Measurements from ENCODE around the gene CCDC39.

The CCDC39 gene

GRCh38 chr3:180679178-180680096, at the start of gene CCDC39:
TSS of gene CCDC39 (minus strand) at chr3:180679489. CDS start at chr3:180679380, 109 bp downstream.
- peak; percentile 59 for DNase-seq

- no peak for DNase-seq
Observed at GRCh38 chr3:180720012-180720411, 40.7 kb upstream of the CCDC39 start.

- DNase-seq, result no peak
Observed at GRCh38 chr3:180707896-180708295, 28.6 kb upstream of the CCDC39 start.

- no peak for DNase-seq
Observed at GRCh38 chr3:180705619-180706018, 26.3 kb upstream of the CCDC39 start.

- no peak for DNase-seq
Observed at GRCh38 chr3:180704532-180704931, 25.2 kb upstream of the CCDC39 start.

GRCh38 chr3:180700941-180701340, 21.7 kb upstream of the CCDC39 start:
- peak; percentile 37 for DNase-seq

GRCh38 chr3:180698760-180699270, 19.5 kb upstream of the CCDC39 start:
- DNase-seq, result no peak

GRCh38 chr3:180694321-180694720, 15.0 kb upstream of the CCDC39 start:
- no peak for DNase-seq

GRCh38 chr3:180693656-180694055, 14.4 kb upstream of the CCDC39 start:
- no peak for DNase-seq

- peak; percentile 7 for DNase-seq
Observed at GRCh38 chr3:180690061-180690460, 10.8 kb upstream of the CCDC39 start.

- DNase-seq, result no peak
Observed at GRCh38 chr3:180684807-180685206, 5.5 kb upstream of the CCDC39 start.

GRCh38 chr3:180683816-180684215, 4.5 kb upstream of the CCDC39 start:
- no peak for DNase-seq

- DNase-seq, result peak; percentile 42
Observed at GRCh38 chr3:180680097-180680430, 775 bp upstream of the CCDC39 start.

- no peak for DNase-seq
Observed at GRCh38 chr3:180678231-180678630, 1.1 kb downstream of the CCDC39 start.

- DNase-seq, result no peak
Observed at GRCh38 chr3:180661444-180661843, 17.8 kb downstream of the CCDC39 start.

- no peak for DNase-seq
Observed at GRCh38 chr3:180657094-180657493, 22.2 kb downstream of the CCDC39 start.

- DNase-seq, result no peak
Observed at GRCh38 chr3:180656406-180656805, 22.9 kb downstream of the CCDC39 start.

- peak; percentile 7 for DNase-seq
Observed at GRCh38 chr3:180646187-180646790, 33.0 kb downstream of the CCDC39 start.

GRCh38 chr3:180640987-180641386, 38.3 kb downstream of the CCDC39 start:
- no peak for DNase-seq

- no peak for DNase-seq
Observed at GRCh38 chr3:180633722-180634121, 45.6 kb downstream of the CCDC39 start.

GRCh38 chr3:180631317-180631716, 48.0 kb downstream of the CCDC39 start:
- DNase-seq, result no peak

- no peak for DNase-seq
Observed at GRCh38 chr3:180630371-180630770, 48.9 kb downstream of the CCDC39 start.

- DNase-seq, result no peak
Observed at GRCh38 chr3:180626844-180627243, 52.4 kb downstream of the CCDC39 start.

GRCh38 chr3:180624714-180625113, 54.6 kb downstream of the CCDC39 start:
- no peak for DNase-seq
